ENCODE data around the gene CNGB1. TPM values are rescaled to one million over a fixed set of nuclear protein-coding genes. Genes with fewer than 3 reads are reported as not detected.

Gene CNGB1
- total RNA-seq, 3 donors from 2014 or later (not counting 1 experiment from before 2014, with no cell fraction given): not detected

DNA sequence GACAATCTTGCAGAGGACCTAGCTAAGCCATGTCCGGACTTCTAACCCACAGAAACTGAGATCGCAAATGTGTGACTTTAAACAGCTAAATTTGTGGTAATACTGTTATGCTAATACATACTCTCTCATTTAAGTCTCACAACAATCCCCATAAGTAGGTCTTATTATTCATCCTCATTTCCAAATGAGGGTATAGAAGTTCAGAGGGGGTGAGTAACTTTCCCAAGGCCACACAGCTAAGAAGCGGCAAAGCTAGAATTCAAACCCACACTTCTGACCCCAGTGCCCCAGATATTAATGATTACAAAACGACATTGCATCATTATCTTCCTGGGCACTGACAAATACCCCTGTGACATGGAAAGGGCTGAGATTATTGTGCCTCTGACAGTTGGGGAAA, 81.4 kb downstream of the CNGB1 start:
- Histone ChIP-seq H3K4me3 (ENCODE audit: low read length) (no peak overlapping the region), H3K4me1 (ENCODE audit: control insufficient read depth, insufficient read depth, low read length) (peaks cover 46% of the 10 kb centered on the region), H3K27ac (ENCODE audit: low read length) (peak overlapping the region; percentile 66), H3K36me3 (ENCODE audit: control insufficient read depth, insufficient read depth, low read length) (no peaks in the 10 kb centered on the region), H3K27me3 (ENCODE audit: control insufficient read depth, insufficient read depth, low read length) (peaks cover 2% of the 10 kb centered on the region), H3K9me3 (ENCODE audit: control insufficient read depth, insufficient read depth, low read length) (no peaks in the 10 kb centered on the region)
- DNase-seq (no peak), ATAC-seq (peak; percentile 69 to 79 (median 73))
- peak overlapping the region; percentile 72 for H3K4me3 Mint-ChIP-seq
- no peaks in the 10 kb centered on the region for H3K36me3 Mint-ChIP-seq
- H3K27me3 Mint-ChIP-seq (ENCODE audit: low read depth in 2 of 2): peaks cover 0 to 5% of the 10 kb centered on the region in 2 donors
- TF ChIP-seq, protein P1, sequence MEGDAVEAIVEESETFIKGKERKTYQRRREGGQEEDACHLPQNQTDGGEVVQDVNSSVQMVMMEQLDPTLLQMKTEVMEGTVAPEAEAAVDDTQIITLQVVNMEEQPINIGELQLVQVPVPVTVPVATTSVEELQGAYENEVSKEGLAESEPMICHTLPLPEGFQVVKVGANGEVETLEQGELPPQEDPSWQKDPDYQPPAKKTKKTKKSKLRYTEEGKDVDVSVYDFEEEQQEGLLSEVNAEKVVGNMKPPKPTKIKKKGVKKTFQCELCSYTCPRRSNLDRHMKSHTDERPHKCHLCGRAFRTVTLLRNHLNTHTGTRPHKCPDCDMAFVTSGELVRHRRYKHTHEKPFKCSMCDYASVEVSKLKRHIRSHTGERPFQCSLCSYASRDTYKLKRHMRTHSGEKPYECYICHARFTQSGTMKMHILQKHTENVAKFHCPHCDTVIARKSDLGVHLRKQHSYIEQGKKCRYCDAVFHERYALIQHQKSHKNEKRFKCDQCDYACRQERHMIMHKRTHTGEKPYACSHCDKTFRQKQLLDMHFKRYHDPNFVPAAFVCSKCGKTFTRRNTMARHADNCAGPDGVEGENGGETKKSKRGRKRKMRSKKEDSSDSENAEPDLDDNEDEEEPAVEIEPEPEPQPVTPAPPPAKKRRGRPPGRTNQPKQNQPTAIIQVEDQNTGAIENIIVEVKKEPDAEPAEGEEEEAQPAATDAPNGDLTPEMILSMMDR (IDR thresholded peaks at IDR 0.05): no peak
- peaks cover 53 to 56% of the 10 kb centered on the region in 2 donors for H3K4me1 Mint-ChIP-seq
- H3K9me3 Mint-ChIP-seq: no peaks in the 10 kb centered on the region
- intact Hi-C loops (cut with micrococcal nuclease): loop anchor here (10.0 kb wide), 1 partner anchor 405 kb away; the partner anchor contains the start of gene PRSS54
- peak overlapping the region; percentile 89 to 92 for H3K27ac Mint-ChIP-seq
- 57% methylated on average over 4 of the region's 4 CpGs for WGBS (ENCODE audit: insufficient coverage)

- H3K36me3 Mint-ChIP-seq: no peaks in the 10 kb centered on the region
- H3K27me3 Mint-ChIP-seq (ENCODE audit: low read depth in 2 of 2): peaks cover 0 to 9% of the 10 kb centered on the region in 2 donors
- peaks cover 2% of the 10 kb centered on the region for H3K27me3 ChIP-seq (ENCODE audit: control insufficient read depth, insufficient read depth, low read length)
- no peak for DNase-seq
- no peaks in the 10 kb centered on the region for H3K9me3 ChIP-seq (ENCODE audit: control insufficient read depth, insufficient read depth, low read length)
- no peaks in the 10 kb centered on the region for H3K36me3 ChIP-seq (ENCODE audit: control insufficient read depth, insufficient read depth, low read length)
- H3K9me3 Mint-ChIP-seq: no peaks in the 10 kb centered on the region
- no peak overlapping the region for H3K4me3 ChIP-seq (ENCODE audit: low read length)
- peak overlapping the region; percentile 66 for H3K27ac ChIP-seq (ENCODE audit: low read length)
- H3K4me1 ChIP-seq (ENCODE audit: control insufficient read depth, insufficient read depth, low read length): peaks cover 46% of the 10 kb centered on the region
- intact Hi-C loops (cut with micrococcal nuclease): loop anchor here (10.0 kb wide), 1 partner anchor 406 kb away; the partner anchor contains the start of gene PRSS54
- peak overlapping the region; percentile 72 for H3K4me3 Mint-ChIP-seq
- peaks cover 53% of the 10 kb centered on the region in 2 donors for H3K4me1 Mint-ChIP-seq
- WGBS (ENCODE audit: insufficient coverage): 80% methylated on average over 4 of the region's 4 CpGs
- ATAC-seq: no peak
- TF ChIP-seq, protein P1 (IDR thresholded peaks at IDR 0.05): no peak
- H3K27ac Mint-ChIP-seq: peak overlapping the region; percentile 89 to 92
Observed at GRCh38 chr16:57889111-57889510, 81.8 kb downstream of the CNGB1 start.

DNA sequence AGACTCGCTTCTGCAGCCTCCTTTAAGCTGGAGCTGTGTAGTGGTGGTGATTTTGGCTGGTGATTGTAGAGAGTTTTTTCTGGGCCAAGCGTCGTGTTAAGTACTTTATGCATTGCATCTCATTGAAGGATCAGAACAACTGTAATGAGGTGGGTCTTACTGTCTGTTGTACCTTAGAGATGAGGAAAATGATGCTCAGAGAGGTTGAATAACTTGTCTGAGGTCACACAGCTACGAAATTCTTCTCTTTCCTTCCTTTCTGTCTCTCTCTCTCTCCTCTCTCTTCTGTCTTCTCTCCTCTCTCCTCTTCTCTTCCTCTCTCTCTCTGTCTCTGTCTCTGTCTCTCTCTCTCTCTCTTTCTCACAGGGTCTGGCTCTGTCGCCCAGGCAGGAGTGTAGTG, 82.8 kb downstream of the CNGB1 start:
- no peaks in the 10 kb centered on the region for H3K9me3 Mint-ChIP-seq
- peaks cover 53 to 57% of the 10 kb centered on the region in 2 donors for H3K4me1 Mint-ChIP-seq
- no peak overlapping the region for H3K4me3 Mint-ChIP-seq
- peaks cover 2% of the 10 kb centered on the region for H3K27me3 ChIP-seq (ENCODE audit: control insufficient read depth, insufficient read depth, low read length)
- ATAC-seq (no peak), DNase-seq (no peak)
- H3K36me3 ChIP-seq (ENCODE audit: control insufficient read depth, insufficient read depth, low read length): no peaks in the 10 kb centered on the region
- H3K4me3 ChIP-seq (ENCODE audit: low read length): no peak overlapping the region
- H3K36me3 Mint-ChIP-seq: no peaks in the 10 kb centered on the region
- H3K4me1 ChIP-seq (ENCODE audit: control insufficient read depth, insufficient read depth, low read length): peaks cover 46% of the 10 kb centered on the region
- H3K27me3 Mint-ChIP-seq (ENCODE audit: low read depth in 2 of 2): peaks cover 7 to 19% of the 10 kb centered on the region in 2 donors
- H3K27ac Mint-ChIP-seq: peak overlapping the region; percentile 12 to 89
- no peaks in the 10 kb centered on the region for H3K9me3 ChIP-seq (ENCODE audit: control insufficient read depth, insufficient read depth, low read length)
- WGBS (ENCODE audit: insufficient coverage): 86% methylated on average over 5 of the region's 5 CpGs
- TF ChIP-seq, protein P1 (IDR thresholded peaks at IDR 0.05): no peak
- H3K27ac ChIP-seq (ENCODE audit: low read length): no peak overlapping the region
- intact Hi-C loops (cut with micrococcal nuclease): loop anchor here (10.0 kb wide), 1 partner anchor 407 kb away; the partner anchor contains the start of gene PRSS54

GRCh38 chr16:57887711-57888110, 83.2 kb downstream of the CNGB1 start:
- no peak overlapping the region for H3K27ac ChIP-seq (ENCODE audit: low read length)
- Mint-ChIP-seq H3K27me3 (ENCODE audit: low read depth in 2 of 2) (peaks cover 9 to 21% of the 10 kb centered on the region in 2 donors), H3K4me3 (no peak overlapping the region), H3K9me3 (no peaks in the 10 kb centered on the region), H3K4me1 (peaks cover 49 to 53% of the 10 kb centered on the region in 2 donors), H3K27ac (peak overlapping the region in 1 of 2 donors; percentile 12), H3K36me3 (no peaks in the 10 kb centered on the region)
- peaks cover 4% of the 10 kb centered on the region for H3K27me3 ChIP-seq (ENCODE audit: control insufficient read depth, insufficient read depth, low read length)
- DNase-seq (no peak), ATAC-seq (no peak)
- H3K36me3 ChIP-seq (ENCODE audit: control insufficient read depth, insufficient read depth, low read length): no peaks in the 10 kb centered on the region
- TF ChIP-seq, protein P1 (IDR thresholded peaks at IDR 0.05): no peak
- WGBS (ENCODE audit: insufficient coverage): 97% methylated on average over 14 of the region's 14 CpGs
- intact Hi-C loops (cut with micrococcal nuclease): loop anchor here (10.0 kb wide), 1 partner anchor 407 kb away; the partner anchor contains the start of gene PRSS54
- H3K4me3 ChIP-seq (ENCODE audit: low read length): no peak overlapping the region
- no peaks in the 10 kb centered on the region for H3K9me3 ChIP-seq (ENCODE audit: control insufficient read depth, insufficient read depth, low read length)
- peaks cover 45% of the 10 kb centered on the region for H3K4me1 ChIP-seq (ENCODE audit: control insufficient read depth, insufficient read depth, low read length)

Measured in natural killer cell (primary cell).